ENCODE data around the gene FOXL3. TPM values are rescaled to one million over a fixed set of nuclear protein-coding genes. Genes with fewer than 3 reads are reported as not detected.

The FOXL3 gene
- polyA plus RNA-seq, 1 experiment = not detected

GRCh38 chr7:244974-245373 lies 45.0 kb upstream of the FOXL3 start:
- H3K27ac ChIP-seq (ENCODE audit: low read depth, low read length) = no peak overlapping the region
- CTCF ChIA-PET = no interaction called here
- H3K9me3 ChIP-seq (ENCODE audit: control insufficient read depth, insufficient read depth, low read length) = peaks cover 4% of the 10 kb centered on the region; the same call in 1 of the 2 replicates
- H3K4me3 ChIP-seq (ENCODE audit: low read depth, low read length) = no peak overlapping the region
- TF ChIP-seq CTCF (IDR thresholded peaks at IDR 0.05; ENCODE audit: low read depth, low read length) = no peak
- no peaks in the 10 kb centered on the region for H3K27me3 ChIP-seq (ENCODE audit: control insufficient read depth, insufficient read depth, low read length)
- POLR2A ChIA-PET = no interaction called here
- no peak for DNase-seq (ENCODE audit: low read depth, low spot score)

- POLR2A ChIA-PET = no interaction called here
- CTCF ChIA-PET = no interaction called here
- Histone ChIP-seq H3K27ac (ENCODE audit: low read depth, low read length) (no peak overlapping the region), H3K9me3 (ENCODE audit: control insufficient read depth, insufficient read depth, low read length) (peaks cover 2% of the 10 kb centered on the region; the same call in 1 of the 2 replicates), H3K4me3 (ENCODE audit: low read depth, low read length) (no peak overlapping the region), H3K27me3 (ENCODE audit: control insufficient read depth, insufficient read depth, low read length) (no peaks in the 10 kb centered on the region)
- TF ChIP-seq CTCF (IDR thresholded peaks at IDR 0.05; ENCODE audit: low read depth, low read length) = no peak
- DNase-seq (ENCODE audit: low read depth, low spot score) = no peak
These were observed 44.2 kb upstream of the FOXL3 start for GRCh38 chr7:245574-246295.

- H3K27ac ChIP-seq (ENCODE audit: low read depth, low read length) = no peak overlapping the region
- TF ChIP-seq CTCF (IDR thresholded peaks at IDR 0.05; ENCODE audit: low read depth, low read length) = no peak
- no peaks in the 10 kb centered on the region; the same call in 1 of the 2 replicates for H3K9me3 ChIP-seq (ENCODE audit: control insufficient read depth, insufficient read depth, low read length)
- DNase-seq (ENCODE audit: low read depth, low spot score) = no peak
- H3K27me3 ChIP-seq (ENCODE audit: control insufficient read depth, insufficient read depth, low read length) = no peaks in the 10 kb centered on the region
- ChIA-PET CTCF (no interaction called here), POLR2A (no interaction called here)
- H3K4me3 ChIP-seq (ENCODE audit: low read depth, low read length) = no peak overlapping the region
These were observed 43.5 kb upstream of the FOXL3 start for GRCh38 chr7:246451-246850.

GRCh38 chr7:247181-247580 lies 42.8 kb upstream of the FOXL3 start:
- TF ChIP-seq CTCF (IDR thresholded peaks at IDR 0.05; ENCODE audit: low read depth, low read length) = no peak
- CTCF ChIA-PET = no interaction called here

GRCh38 chr7:247636-248035 lies 42.3 kb upstream of the FOXL3 start:
- no peak overlapping the region for H3K27ac ChIP-seq (ENCODE audit: low read depth, low read length)
- POLR2A ChIA-PET = no interaction called here
- no peaks in the 10 kb centered on the region for H3K27me3 ChIP-seq (ENCODE audit: control insufficient read depth, insufficient read depth, low read length)
- H3K4me3 ChIP-seq (ENCODE audit: low read depth, low read length) = no peak overlapping the region
- TF ChIP-seq CTCF (IDR thresholded peaks at IDR 0.05; ENCODE audit: low read depth, low read length) = no peak
- no peak for DNase-seq (ENCODE audit: low read depth, low spot score)
- peaks cover 4% of the 10 kb centered on the region; the same call in 1 of the 2 replicates for H3K9me3 ChIP-seq (ENCODE audit: control insufficient read depth, insufficient read depth, low read length)
- CTCF ChIA-PET = no interaction called here

More at GRCh38 chr7:247181-247580, 42.8 kb upstream of the FOXL3 start:
- no peak overlapping the region for H3K4me3 ChIP-seq (ENCODE audit: low read depth, low read length)
- H3K9me3 ChIP-seq (ENCODE audit: control insufficient read depth, insufficient read depth, low read length) = no peaks in the 10 kb centered on the region; the same call in 1 of the 2 replicates
- no peak for DNase-seq (ENCODE audit: low read depth, low spot score)
- H3K27ac ChIP-seq (ENCODE audit: low read depth, low read length) = no peak overlapping the region
- POLR2A ChIA-PET = no interaction called here
- H3K27me3 ChIP-seq (ENCODE audit: control insufficient read depth, insufficient read depth, low read length) = no peaks in the 10 kb centered on the region

All from AG04450 (cell line).